ENCODE data around the gene GFER. TPM values are rescaled to one million over a fixed set of nuclear protein-coding genes. Genes with fewer than 3 reads are reported as not detected.
A peak's percentile ranks its signal among the peaks of the same experiment; 100 is the strongest.
"Not testable (repeated sequence)": the region's sequence is repeated elsewhere in the genome, so short reads cannot be mapped to it uniquely, and the experiment has no call there.

Gene GFER
- total RNA-seq, result 20.3 TPM

- ATAC-seq (peak; percentile 89), DNase-seq (ENCODE audit: low spot score) (peak; percentile 94)
Measured at GRCh38 chr16:1983544-1984346, at the start of gene GFER. Gene GFER (plus strand): TSS chr16:1984193. CDS start chr16:1984219, 26 bp downstream.

- DNase-seq (ENCODE audit: low spot score) (no peak), ATAC-seq (no peak)
Measured at GRCh38 chr16:1936945-1937479, 47.0 kb upstream of the GFER start.

GRCh38 chr16:1938316-1938715 lies 45.7 kb upstream of the GFER start:
- peak; percentile 16 for ATAC-seq

GRCh38 chr16:1938910-1939309 lies 45.1 kb upstream of the GFER start:
- ATAC-seq (no peak), DNase-seq (ENCODE audit: low spot score) (no peak)

More at GRCh38 chr16:1938316-1938715, 45.7 kb upstream of the GFER start:
- peak; percentile 83 for DNase-seq (ENCODE audit: low spot score)

- DNase-seq (ENCODE audit: low spot score); ATAC-seq: not testable (repeated sequence)
Measured at GRCh38 chr16:1939833-1940232, 44.2 kb upstream of the GFER start.

GRCh38 chr16:1940273-1941161 lies 43.5 kb upstream of the GFER start:
- ATAC-seq (peak; percentile 51), DNase-seq (ENCODE audit: low spot score) (peak; percentile 89)

DNA sequence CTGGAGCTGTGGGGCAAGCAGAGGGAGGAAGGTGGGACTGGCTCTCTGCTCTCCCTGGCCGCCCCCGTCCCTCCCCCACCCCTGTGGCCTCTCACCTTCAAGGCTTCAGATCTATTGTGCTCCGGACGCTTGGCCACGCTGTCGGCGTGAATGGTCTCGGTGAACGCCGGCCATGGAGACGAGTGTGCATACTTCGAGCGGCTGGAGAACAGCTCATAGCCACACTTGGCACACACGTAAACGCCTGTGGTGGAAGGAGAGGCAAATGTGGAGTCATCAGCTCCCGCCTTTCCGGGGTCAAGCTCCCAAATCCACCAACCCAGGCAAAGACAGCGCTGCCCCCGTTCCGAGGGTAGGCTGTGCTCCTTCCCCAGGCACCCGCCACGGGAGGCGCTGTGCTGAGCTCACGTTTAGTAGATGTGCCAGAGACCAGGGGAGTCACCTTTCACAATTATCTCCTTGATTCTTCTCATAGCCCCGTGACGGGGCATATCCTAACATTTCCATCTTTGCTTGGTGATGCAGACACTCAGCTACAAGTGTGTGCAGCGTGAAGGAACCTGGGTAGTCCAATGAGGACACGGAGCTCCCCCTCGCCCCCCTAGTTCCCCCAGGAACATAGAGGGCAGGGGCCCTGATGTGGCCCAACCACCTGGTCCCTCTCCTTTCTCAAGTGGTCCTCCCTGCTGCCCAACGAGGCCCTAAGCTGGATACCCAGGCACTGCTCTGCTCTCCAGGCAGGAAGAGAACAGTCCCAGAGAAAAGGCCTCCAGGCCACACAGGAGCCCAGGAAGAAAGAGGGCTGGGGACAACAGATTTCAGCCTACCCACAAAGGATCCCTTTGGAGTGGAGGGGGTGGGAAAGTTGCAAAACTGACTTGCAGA lies 42.6 kb upstream of the GFER start:
- ATAC-seq (peak; percentile 50), DNase-seq (ENCODE audit: low spot score) (peak; percentile 77)

GRCh38 chr16:1942047-1942809 lies 41.8 kb upstream of the GFER start:
- peak; percentile 3 for ATAC-seq
- DNase-seq (ENCODE audit: low spot score), result peak; percentile 63

DNA sequence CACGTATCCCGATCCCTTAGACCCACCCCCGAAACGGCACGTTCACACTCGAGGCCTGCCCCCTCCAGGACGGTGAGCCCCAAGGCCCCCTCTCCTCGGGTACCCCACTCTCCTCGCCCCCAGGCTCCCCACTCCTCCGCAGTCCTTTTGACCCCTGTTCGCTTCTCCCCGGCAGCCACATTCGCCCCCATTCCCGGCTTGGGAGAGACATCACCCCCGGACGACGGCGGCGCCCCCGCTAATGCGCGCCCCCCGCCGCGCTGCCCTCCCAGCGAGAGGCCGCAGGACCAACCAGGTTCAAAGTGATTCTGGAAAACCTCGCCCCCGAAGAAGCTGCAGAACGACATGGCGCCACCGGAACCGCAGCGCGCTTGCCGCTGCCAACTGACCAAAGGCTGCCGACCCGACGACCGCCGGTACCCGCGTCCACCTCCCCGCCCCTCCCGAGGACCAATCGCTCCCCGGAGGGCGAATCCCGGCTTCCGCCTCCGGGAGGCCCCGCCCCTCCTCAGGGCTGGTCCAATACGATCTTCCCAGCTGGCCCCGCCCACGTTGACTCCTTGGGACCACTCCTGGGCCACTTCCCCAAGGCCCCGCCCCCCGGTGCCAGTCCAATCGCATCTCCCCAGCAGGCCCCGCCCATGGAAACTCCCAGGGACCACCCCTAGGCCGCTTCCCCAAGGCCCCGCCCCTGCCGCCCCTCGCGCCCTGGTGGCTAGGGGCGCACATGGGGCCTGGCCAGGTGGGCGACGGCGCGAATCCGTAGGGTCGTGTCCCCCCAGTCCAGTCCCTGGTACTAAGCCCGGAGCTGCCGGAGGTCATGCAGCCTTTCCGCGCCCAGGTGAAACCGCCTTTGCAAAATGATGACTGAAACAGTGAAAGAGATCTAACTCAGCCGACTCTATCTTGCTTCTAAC lies 40.9 kb upstream of the GFER start, which contains the start of gene MSRB1:
TSS of gene MSRB1 (minus strand) at position 390 of the 917 bp plus-strand sequence. CDS start at position 347, 43 bp downstream.
- ATAC-seq, result peak; percentile 77
- peak; percentile 100 for DNase-seq (ENCODE audit: low spot score)

GRCh38 chr16:1944612-1945199 lies 39.3 kb upstream of the GFER start:
- ATAC-seq, result no peak

GRCh38 chr16:1945559-1946391 lies 38.2 kb upstream of the GFER start:
- ATAC-seq (no peak), DNase-seq (ENCODE audit: low spot score) (no peak)

More at GRCh38 chr16:1944612-1945199, 39.3 kb upstream of the GFER start:
- DNase-seq (ENCODE audit: low spot score), result no peak

DNA sequence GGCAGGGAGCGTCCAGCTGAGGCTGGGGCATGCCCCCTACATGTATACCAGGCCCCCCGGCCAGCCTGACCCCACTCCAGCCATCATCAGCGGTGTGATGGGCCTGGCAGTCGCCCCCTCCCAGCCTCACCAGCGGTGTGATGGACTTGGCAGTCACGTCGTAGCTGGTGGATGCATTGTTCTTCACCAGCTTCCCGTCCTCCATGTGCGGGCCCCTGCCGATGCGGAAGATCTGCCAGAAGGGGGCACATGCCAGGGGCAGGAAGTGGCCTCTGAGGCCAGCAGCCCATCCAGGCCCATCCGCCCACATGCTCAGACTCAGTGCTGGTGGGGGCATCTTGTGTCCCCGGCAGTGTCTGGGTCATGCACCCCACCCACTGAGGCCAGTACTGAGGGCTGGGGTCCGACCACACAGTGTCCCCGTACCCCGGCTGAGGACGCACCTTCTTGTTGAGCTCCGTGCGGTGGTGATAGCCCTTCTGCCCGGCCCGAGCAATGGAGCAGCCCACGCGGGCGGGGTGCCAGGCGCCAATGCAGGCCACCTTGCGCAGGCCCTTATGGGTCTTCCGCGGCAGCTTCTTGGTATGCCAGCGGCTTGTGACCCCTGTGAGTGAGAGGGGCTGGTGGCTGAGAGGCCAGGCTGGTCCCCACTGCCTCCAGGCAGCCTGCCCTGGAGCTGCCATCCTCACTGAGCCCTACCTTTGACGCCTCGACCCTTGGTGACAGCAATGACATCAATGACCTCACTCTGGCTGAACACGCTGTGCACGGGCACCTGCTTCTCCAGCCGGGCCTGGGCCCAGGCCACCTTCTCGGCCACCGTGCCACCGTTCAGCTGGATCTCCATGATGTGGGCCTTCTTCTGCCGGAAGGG lies 37.3 kb upstream of the GFER start:
- DNase-seq (ENCODE audit: low spot score), result no peak
- ATAC-seq, result no peak

- ATAC-seq (no peak), DNase-seq (ENCODE audit: low spot score) (no peak)
Measured at GRCh38 chr16:1947369-1947670, 36.7 kb upstream of the GFER start.

GRCh38 chr16:1949507-1949906 lies 34.5 kb upstream of the GFER start:
- no peak for ATAC-seq

DNA sequence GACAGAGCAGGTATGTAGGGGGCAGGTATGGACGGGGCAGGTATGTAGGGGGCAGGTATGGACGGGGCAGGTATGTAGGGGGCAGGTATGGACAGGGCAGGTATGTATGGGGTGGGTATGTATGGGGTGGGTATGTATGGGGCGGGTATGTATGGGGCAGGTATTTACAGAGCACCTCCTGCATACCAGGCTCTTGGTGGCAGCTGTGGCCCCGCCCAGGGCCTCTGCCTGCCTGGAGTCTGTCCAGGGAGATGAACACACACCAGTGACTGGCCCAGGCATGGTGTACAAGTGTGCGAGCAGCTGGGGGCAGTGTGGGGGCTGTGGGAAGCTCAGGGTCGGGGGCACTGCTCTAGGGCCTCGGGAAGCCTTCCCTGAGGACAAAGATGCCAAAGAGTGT lies 33.9 kb upstream of the GFER start:
- DNase-seq (ENCODE audit: low spot score), result no peak
- peak; percentile 8 for ATAC-seq

More at GRCh38 chr16:1949507-1949906, 34.5 kb upstream of the GFER start:
- DNase-seq (ENCODE audit: low spot score), result no peak

DNA sequence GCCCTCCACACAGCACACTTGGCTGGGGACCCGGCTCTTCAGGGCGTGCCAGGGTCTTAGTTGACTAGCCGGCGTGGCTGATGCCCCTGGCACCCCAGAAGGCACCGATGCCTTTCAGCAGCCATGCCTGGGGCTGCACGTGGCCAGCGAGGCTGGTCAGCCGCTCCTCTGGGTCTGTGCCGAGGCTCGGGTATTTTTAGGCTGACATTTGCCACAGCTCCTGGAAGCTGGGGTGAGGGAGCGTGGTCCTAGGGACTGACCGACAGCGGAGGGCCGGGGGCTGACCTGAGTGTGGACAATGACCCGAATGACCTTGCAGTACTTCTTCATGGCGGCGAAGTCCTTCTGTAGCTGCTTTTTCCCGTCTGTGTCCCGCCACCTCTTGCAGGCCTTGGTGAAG lies 33.4 kb upstream of the GFER start:
- no peak for ATAC-seq
- DNase-seq (ENCODE audit: low spot score), result no peak
